T-helper 2 cell (primary cell): ENCODE data around the gene ZGRF1.
"Not testable (repeated sequence)": the region's sequence is repeated elsewhere in the genome, so short reads cannot be mapped to it uniquely, and the experiment has no call there.

Source experiments
- DNase-seq, 5 experiments: peaks; one replicate each; pipeline versions ENCODE4 v3.0.0 to v3.0.0-alpha.2; 2012 to 2022
- total RNA-seq, 2 donors: gene quantifications; one replicate each; lab custom pipeline; 2026; lab: John Stamatoyannopoulos, UW

The ZGRF1 gene, protein sequence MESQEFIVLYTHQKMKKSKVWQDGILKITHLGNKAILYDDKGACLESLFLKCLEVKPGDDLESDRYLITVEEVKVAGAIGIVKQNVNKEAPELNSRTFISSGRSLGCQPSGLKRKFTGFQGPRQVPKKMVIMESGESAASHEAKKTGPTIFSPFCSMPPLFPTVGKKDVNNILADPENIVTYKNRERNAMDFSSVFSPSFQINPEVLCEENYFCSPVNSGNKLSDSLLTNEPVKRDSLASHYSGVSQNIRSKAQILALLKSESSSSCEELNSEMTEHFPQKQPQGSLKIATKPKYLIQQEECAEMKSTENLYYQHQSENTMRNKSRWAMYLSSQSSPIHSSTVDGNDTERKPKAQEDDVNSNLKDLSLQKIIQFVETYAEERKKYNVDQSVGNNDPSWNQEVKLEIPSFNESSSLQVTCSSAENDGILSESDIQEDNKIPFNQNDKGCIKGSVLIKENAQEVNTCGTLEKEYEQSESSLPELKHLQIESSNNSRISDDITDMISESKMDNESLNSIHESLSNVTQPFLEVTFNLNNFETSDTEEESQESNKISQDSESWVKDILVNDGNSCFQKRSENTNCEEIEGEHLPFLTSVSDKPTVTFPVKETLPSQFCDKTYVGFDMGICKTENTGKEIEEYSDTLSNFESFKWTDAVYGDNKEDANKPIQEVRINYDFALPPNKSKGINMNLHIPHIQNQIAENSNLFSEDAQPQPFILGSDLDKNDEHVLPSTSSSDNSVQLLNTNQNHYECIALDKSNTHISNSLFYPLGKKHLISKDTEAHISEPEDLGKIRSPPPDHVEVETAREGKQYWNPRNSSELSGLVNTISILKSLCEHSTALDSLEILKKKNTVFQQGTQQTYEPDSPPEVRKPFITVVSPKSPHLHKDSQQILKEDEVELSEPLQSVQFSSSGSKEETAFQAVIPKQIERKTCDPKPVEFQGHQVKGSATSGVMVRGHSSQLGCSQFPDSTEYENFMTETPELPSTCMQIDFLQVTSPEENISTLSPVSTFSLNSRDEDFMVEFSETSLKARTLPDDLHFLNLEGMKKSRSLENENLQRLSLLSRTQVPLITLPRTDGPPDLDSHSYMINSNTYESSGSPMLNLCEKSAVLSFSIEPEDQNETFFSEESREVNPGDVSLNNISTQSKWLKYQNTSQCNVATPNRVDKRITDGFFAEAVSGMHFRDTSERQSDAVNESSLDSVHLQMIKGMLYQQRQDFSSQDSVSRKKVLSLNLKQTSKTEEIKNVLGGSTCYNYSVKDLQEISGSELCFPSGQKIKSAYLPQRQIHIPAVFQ (N-terminal part only)
- 15.3 to 21.7 reads per million in 2 donors for total RNA-seq

DNA sequence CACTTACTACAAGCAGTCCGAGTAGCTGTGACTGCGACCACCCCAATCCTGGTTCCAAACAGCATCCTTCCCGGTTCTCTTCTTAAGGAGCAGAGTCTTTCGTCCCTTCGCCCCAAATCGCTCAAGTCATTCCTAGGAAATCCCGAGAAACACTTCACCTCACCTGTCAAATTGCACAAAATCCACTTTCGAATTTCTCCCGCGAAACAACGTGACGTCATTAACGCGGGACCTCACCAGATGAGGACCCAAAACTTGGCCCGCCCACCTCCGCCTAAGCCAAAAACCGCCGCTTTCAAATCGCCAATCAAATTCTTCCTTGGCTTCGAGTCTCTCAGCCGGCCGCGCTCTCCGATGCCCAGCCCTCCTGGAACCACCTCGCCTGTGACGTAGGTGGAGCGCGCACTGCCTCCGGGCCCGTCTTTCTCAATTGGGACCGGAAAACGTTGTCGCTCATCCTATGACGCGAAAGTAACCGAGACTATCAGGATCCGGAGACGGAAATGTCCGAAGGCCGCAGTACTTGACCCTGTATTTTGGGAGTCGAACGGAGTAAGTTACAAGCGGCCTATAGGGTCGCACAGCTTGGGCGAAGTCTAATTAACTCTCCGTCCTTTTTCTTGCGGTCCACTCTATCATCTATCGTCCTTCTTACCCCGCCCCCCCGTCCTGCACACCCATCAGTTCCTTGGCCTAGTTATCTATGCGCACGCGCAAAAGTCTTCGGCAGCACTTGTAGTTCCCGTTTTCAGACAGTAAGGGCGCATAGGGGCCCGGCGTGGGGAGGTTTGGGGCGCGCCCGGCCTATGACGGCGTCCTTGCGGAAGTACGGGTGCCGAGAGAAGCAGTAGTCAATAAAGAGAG, at the start of gene ZGRF1, which contains the start of gene LARP7:
Gene ZGRF1, minus strand, starts transcription at position 222 of the 864 bp plus-strand sequence. CDS start 3,733 bp downstream, outside the sequence.
Gene LARP7, plus strand, starts transcription at position 456 of the 864 bp plus-strand sequence. CDS start 7,527 bp downstream, outside the sequence.
- peak; percentile 88 to 100 (median 98) for DNase-seq

DNA sequence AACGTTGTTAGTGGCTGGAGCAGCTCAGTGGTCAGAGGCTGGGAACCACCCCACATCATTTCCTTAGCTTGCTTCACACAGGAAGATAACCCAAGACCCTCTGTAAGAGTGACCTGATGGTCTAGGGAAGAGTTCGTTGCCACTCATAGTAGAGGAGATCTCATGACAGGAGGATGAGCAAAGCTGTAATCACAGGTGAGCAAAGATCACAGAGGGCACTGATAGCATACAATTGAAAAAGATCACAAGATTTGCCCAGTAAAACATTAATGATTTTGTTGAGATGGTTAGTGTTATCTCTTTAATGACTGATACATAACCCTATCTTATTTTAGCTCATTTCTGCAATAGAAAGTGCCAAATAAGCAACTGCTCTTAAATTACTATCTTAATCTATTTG, 44.3 kb upstream of the ZGRF1 start:
- no peak for DNase-seq

DNA sequence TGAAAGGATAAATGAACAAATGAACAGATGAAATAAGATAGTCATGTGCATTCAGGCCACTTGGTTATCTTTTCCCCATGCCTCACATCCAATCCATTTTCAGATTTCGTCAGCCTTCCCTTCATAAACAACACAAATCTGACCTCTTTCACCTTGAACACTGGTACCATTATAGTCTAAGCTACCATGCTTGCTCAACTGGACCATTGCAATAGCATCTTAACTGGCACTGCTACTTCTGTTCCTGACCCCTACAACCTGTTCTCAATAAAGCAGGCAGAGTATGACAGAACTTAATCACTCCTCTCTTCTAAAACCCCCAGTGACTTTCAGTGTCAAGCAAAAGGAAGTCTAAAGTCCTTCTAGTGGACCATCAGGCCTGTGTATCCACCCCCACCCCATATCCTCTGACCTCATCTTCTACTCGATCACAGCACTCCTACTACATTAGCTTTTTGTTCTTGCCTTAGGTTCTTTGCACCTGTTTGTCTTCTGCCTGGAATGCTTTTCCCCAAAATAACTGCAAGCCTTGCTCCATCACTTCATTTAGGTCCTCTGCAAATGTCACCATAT, 40.9 kb upstream of the ZGRF1 start:
- no peak for DNase-seq

DNA sequence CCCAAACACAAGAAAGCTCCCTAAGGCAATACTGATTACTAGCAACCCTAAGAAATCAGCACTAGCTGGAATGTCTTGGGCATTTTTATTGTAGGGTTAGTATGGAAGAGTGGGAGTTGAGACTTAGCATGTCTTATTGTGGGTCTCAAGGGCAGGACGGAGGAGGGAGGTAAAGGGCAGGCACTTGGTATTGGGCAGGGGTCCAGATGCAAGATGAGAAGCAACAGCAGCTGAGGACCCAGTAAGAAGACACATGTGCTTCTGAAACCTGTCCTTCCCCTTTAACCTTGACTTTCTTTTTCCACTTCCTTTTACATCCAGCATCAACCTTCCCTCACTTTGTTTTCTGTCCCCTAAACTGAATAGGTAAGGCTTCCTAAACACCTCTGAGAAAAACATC, 37.7 kb upstream of the ZGRF1 start:
- DNase-seq = no peak

DNA sequence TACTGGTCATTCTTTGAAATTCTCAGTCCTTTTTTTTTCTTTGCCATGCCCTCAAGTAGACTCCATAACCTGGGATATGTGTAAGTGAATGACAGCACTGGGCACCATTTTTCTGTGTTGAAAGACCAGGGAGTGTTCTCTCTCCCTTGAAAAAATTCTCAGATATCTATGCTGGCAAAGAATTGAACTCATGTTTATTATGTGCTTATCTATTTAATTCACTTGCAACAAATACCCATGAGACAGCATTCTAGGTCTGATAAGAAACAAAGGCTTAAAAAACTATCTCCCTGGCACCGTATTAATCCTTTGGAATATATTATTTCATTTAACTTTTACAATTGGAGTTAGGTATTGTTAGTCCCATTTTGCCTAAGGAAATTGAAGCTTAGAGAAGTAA, 37.0 kb upstream of the ZGRF1 start:
- DNase-seq = no peak

DNA sequence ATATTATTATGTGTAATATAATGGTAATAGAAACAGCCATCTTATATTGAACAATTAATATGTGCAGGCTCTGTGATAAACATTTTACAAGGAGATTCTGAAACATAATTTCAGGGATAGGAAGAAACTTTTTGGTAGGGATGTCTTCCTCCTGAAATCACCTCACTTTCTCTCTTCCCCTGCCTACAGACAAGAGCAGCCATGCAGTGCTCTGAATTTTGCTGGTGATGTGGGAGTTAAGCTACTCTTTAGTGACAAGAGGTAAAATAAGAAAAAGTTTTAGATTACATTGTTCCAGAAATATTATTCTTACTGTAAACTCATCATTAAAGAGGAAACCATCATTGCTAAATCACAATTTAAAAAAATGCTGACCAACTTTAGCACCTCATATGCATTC, 36.4 kb upstream of the ZGRF1 start:
- DNase-seq = no peak

DNA sequence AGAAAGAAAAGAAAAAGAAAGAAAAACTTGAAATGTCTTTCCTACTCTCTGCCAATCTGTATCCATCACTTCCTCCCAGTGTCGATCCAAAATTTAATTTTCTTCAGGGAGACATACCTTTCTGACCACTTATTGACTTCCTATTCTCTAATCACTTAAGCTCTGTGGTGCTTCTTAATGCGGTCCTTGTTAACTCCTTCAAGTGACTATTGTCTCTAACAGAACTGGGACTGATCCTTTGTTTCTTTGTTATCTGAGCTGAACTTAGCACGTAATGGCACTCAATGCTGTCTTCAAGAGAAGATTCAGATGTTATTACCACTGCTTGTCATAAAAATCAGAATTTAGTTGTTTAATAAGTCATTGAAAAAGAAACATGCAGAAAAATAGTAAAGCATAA, 31.4 kb upstream of the ZGRF1 start:
- no peak for DNase-seq

DNA sequence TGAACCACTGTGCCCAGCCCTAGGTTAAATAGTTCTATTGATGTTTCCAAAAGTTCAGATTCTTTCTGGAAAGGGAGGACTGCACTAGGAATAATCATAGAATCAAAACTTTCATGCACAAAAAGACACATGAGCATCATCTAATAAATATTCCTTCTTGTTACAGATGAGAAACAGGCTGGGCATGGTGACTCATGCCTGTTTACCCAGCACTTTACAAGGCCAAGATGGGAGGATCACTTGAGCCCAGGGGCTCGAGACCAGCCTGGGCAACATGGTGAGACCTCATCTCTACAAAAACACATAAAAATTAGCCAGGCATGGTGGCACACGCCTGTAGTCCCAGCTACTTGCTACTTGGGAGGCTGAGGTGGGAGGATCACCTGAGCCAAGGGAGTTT, 27.9 kb upstream of the ZGRF1 start:
- DNase-seq = no peak

DNA sequence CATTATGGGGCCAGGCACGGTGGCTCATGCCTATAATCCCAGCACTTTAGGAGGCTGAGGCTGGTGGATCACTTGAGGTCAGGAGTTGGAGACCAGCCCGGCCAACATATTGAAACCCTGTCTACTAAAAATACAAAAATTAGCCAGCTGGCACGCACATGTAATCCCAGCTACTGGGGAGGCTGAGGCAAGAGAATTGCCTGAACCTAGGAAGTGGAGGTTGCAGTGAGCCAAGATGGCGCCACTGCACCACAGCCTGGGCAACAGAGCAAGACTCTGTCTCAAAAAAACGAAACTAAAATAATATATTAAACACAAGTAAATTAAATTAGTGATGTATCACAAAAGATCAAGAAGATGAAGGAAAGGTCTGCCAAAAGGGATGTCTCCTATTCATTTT, 19.4 kb upstream of the ZGRF1 start:
- DNase-seq = not testable (repeated sequence)

DNA sequence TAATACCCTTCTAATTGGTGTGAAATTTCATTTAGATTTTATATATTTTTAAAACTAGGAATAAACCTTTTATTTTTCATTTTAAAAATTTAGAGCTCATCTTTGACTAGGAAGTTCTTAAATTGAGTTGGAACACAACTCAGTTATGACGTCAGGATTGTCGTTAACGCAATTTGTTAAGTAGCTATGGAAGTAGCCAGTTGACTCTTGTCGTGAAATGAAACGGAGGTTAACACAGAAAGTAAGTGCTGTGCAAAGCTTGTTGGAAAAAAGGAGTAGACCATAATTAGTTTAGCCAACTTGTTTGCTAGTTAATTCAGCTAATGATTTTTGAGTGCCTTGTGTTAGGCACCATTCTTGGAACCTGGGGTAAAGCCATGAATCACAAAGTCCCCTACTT, 18.6 kb upstream of the ZGRF1 start:
- DNase-seq = no peak

DNA sequence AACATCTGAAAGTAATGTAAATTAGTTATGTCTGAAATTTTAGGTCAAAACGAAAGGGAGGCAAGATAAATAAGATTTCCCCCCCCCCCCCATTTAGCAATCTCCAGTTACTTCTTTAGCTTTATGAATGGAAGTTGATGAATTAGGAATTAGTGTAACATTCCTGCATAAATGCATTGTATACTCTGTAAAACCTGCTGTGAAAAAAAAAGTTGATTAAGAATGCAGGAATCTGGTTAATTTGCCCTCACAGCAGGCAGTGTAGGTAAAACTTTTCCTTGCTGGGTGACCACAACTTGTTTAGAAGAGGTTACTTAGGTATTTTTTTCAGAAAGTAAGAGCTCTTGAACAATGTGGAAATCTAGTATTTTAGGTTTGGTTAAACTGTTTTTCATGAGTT, 15.5 kb upstream of the ZGRF1 start:
- DNase-seq = no peak

DNA sequence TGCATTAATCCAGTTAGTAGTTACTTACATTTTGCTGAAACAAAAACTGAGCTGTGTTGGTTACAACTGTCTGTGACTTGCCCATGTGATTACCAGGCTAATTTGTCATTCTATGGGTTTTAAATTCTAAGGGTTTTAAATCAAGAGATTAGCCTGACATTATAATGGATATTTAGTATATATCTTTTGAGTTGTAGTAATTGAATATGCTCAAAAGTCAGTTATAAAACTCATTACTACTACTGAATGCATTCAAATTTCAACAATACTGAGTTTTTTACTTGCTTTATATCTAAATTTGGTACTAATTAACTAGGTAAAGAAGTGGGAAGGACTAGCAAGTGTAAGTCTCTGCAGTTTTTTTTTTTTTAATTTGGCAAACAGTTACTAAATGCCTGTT, 14.9 kb upstream of the ZGRF1 start:
- DNase-seq = no peak

DNA sequence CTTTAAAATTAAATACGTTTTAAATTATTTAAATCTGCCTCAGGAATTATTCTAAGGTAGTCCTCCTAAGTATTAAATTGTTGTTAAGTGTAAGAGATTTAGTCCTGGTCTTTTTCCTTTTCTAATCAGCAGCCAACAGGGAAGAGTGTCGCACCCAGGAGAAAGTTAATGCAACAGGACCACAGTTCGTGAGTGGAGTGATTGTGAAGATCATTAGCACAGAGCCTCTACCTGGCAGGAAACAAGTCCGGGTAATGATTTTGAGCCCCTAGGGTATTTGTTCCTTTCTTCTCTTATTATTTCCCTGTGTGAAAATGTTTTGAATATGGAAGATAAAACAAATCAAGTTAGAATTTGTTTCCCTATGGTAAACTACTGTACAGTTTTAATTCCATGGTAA, 13.6 kb upstream of the ZGRF1 start:
- no peak for DNase-seq

DNA sequence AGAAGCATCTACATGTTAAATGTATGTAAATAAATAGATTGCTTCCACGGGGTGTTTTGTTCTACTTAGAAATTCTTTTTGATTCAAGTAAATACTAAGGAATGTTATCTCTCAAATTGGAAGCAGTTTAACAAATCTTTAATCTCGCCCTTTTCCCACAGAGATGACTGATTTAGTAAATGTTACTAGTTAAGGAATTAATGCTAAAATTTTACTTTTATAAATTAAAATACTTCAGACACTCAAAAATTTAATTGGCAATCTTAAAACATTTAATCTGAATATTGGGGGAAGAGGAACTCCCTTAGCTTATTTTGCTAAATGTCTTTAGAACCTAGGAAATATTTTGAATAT, 12.3 kb upstream of the ZGRF1 start:
- DNase-seq = no peak

DNA sequence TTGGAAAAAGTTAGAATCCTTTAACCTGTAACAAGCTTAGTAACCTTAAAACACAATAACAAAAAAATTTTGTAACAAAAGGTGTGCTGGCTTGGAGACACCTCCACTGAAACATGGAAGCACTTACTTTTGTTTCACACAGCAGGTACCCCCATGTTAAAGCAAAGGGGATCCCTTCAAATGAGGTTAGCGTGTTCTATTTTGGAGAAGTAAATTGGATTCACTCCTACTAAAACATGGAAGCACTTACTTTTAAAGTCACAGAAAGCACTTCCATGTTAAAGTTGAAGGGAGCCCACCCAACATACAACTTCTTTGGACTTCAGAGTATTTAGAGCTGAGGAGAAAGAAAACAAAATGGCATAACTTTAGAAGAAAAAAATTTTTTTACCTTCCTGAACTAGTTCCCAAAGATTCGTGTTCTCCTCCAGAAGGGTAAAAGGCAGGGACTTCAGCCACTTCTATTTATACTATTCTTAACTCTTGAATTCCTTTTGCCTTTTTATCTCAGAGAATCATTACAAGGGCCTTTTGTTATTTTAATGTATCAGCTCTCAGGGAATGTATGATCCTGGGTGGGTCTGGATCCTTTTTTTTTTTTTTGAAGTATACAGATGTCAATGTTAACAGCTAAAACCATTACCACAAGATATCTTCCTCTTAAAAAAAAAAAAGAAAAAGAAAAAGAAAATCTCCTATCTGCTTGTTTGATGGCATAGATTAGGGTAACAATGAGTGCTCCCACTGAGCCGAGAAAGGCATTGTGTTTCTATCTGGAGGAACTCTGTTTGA, 11.8 kb upstream of the ZGRF1 start:
- DNase-seq = no peak

DNA sequence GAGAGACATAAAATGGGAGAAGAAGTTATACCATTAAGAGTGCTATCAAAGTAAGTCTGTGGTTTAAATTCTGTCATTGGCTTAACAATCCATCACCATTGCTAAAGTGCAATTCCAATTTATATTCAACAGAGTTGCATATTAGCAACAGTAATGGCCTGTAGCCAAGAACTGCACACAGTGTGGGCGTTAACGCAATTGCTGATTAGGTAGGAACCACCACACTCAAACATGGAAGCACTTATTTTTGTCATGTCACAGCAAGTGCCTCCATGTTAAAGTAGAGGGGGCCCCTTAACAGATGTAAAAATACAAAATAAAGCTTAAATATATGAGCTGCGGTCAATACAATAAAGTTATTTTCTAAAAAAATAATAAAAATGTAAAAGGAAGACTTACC, 11.1 kb upstream of the ZGRF1 start:
- DNase-seq = no peak

DNA sequence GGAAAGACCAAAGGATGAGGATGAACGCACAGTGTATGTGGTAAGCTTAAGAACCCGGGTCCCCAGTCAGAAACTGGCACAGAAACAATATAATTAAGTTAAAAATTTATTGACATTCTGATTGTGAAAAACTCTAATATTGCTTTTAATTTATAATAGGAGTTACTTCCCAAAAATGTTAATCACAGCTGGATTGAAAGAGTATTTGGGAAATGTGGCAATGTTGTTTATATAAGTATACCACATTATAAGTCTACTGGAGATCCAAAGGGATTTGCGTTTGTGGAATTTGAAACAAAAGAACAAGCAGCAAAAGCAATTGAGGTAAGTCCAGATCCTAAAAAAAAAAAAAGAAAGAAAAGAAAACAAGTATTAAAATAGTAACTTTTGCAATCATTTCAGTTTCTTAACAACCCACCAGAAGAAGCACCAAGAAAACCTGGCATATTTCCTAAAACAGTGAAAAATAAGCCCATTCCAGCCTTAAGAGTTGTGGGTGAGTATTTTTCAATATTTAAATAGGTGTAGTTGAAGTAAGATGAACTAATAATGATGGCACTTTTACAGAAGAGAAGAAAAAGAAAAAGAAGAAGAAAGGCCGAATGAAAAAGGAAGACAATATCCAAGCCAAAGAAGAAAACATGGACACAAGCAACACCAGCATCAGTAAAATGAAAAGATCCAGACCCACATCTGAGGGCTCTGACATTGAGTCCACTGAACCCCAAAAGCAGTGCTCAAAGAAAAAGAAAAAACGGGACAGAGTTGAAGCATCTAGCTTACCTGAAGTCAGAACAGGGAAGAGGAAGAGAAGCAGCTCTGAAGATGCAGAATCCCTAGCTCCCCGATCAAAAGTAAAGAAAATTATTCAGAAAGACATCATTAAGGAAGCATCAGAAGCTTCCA, 10.2 kb upstream of the ZGRF1 start:
- no peak for DNase-seq

DNA sequence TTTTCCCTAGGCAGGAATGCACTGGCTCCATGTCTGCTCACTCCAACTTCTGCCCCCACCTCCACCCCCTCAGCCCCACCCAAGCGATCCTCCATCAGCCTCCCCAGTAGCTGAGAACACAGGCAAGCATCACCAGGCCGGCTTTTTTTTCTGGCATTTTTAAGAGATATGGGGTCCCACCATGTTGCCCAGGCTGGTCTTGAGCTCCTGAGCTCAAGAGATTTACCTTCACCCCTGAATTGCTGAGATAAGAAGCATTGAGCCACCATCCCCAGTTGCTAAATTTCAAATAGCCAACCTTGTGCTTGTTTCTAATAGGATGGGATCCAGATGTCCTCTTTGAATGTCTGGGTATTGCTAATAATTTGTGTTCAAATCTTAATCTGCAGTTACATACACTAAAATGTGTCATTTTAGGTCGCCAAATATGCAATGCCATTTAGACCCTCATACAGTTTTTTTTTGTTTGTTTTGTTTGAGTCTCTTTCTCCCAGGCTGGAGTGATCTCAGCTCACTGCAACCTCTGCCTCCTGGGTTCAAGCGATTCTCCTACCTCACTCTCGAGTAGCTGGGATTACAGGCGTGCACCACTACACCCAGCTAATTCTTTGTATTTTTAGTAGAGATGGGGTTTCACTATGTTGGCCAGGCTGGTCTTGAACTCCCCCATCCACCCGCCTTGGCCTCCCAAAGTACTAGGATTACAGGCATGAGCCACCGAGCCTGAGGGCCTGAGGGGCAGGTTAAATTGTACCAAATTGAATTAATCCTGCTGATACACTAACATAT, 9.0 kb upstream of the ZGRF1 start:
- no peak for DNase-seq
